ENCODE data around the gene NBPF9.
"Not testable (repeated sequence)": the region's sequence is repeated elsewhere in the genome, so short reads cannot be mapped to it uniquely, and the experiment has no call there.

The NBPF9 gene, protein sequence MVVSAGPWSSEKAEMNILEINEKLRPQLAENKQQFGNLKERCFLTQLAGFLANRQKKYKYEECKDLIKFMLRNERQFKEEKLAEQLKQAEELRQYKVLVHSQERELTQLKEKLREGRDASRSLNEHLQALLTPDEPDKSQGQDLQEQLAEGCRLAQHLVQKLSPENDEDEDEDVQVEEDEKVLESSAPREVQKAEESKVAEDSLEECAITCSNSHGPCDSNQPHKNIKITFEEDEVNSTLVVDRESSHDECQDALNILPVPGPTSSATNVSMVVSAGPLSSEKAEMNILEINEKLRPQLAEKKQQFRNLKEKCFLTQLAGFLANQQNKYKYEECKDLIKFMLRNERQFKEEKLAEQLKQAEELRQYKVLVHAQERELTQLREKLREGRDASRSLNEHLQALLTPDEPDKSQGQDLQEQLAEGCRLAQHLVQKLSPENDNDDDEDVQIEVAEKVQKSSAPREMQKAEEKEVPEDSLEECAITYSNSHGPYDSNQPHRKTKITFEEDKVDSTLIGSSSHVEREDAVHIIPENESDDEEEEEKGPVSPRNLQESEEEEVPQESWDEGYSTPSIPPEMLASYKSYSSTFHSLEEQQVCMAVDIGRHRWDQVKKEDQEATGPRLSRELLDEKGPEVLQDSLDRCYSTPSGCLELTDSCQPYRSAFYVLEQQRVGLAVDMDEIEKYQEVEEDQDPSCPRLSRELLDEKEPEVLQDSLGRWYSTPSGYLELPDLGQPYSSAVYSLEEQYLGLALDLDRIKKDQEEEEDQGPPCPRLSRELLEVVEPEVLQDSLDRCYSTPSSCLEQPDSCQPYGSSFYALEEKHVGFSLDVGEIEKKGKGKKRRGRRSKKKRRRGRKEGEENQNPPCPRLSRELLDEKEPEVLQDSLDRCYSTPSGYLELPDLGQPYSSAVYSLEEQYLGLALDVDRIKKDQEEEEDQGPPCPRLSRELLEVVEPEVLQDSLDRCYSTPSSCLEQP (N-terminal part only)

GRCh38 chr1:149103109-149104081 is at the start of gene NBPF9:
Gene NBPF9, minus strand, starts transcription at chr1:149103551. Its CDS starts 21,412 bp downstream, at chr1:149082139.
- in situ Hi-C loops (cut with MboI; ENCODE audit: low sequenced_read_pairs): not testable (repeated sequence)

GRCh38 chr1:149149909-149150308 is 46.6 kb upstream of the NBPF9 start:
- in situ Hi-C loops (cut with MboI; ENCODE audit: low sequenced_read_pairs): not testable (repeated sequence)

DNA sequence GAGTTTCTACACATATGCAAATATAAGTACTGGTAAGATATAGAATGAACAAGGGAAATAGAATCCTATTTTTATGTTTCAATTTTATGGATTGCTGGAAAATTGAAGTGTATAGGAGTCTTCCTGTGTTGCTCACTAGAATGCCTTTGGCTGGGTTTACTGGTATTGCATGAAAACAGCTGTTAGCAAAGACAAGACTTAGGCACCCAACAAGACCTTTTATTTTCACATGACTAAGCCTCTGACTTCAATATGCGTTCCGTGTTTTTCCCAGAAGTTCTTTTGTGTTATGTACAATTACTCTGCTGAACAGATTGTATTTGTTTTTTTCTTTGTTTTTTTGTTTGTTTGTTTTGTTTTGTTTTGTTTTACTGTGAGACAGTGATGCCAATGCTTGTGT is 34.2 kb upstream of the NBPF9 start:
- in situ Hi-C loops (cut with MboI; ENCODE audit: low sequenced_read_pairs): not testable (repeated sequence)

- in situ Hi-C loops (cut with MboI; ENCODE audit: low sequenced_read_pairs): not testable (repeated sequence)
These were observed 27.6 kb upstream of the NBPF9 start for GRCh38 chr1:149130938-149131337.

- in situ Hi-C loops (cut with MboI; ENCODE audit: low sequenced_read_pairs): not testable (repeated sequence)
These were observed 25.9 kb upstream of the NBPF9 start for GRCh38 chr1:149129245-149129644.

DNA sequence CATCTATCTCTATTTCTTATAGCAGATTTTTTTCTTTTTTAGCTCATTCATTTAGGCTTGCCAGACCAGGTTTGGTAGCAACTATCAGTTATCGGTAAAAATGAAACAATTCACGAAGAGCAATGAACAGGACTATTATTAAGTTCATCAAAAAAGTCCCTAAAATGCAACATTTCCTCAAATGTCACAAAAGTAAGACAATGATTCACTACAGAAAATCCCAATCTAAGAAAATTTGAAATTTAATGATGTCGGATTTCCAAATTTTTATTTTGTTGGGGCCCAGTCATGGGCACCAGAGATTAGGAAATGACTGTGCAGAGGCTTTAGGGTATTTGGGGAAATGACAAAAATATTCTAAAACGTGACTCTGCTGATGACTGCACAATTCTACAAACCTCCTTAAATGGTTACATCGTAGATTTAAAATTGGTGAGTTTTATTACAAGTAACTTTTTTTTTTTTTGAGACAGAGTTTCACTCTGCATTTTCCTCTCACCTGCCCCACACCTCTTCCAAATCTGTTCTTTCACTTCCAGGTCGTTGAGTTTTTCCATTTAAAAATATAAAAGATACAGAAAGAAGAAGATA is 23.3 kb upstream of the NBPF9 start:
- in situ Hi-C loops (cut with MboI; ENCODE audit: low sequenced_read_pairs): not testable (repeated sequence)

- in situ Hi-C loops (cut with MboI; ENCODE audit: low sequenced_read_pairs): not testable (repeated sequence)
These were observed 20.9 kb upstream of the NBPF9 start for GRCh38 chr1:149123948-149124926.

DNA sequence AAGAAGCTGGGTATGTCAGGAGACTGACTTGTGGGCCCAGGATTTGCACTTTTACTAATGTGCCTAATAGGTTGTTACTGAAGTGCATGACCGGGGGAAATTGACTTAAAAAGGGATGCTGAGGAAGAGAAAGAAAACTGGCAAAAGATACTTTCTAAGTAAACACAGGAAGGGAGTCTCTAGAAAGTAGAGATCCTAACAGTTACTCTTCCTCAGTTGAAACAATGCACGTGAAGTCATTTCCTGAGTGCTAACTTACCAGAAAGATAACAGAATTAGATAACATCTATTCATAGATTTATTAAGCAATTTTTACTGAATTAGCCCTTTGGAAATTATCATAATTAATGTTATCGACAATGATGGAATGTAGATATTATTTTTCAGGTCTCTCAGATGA is 9.5 kb upstream of the NBPF9 start:
- in situ Hi-C loops (cut with MboI; ENCODE audit: low sequenced_read_pairs): not testable (repeated sequence)

DNA sequence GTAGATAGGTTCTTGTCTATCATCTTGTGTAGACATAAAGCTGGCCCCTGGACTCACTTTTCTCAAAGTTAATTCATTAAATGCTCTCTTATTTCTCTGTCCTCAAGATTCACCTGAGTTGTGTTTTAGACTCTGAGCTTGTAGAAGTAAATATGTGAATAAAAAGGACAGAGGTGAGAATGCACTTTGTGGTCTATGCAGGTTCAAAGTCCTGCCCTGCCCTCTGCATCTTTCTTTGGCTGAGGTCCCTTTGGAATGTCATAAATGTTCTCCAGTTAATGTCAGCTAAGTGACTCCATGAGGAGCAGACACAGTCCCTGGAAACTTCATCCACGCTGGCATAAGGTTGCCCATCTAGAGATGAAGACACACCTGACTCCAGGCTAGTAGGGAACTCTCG is 7.0 kb upstream of the NBPF9 start:
- in situ Hi-C loops (cut with MboI; ENCODE audit: low sequenced_read_pairs): not testable (repeated sequence)

- in situ Hi-C loops (cut with MboI; ENCODE audit: low sequenced_read_pairs): not testable (repeated sequence)
These were observed 777 bp downstream of the NBPF9 start for GRCh38 chr1:149102574-149102973.

DNA sequence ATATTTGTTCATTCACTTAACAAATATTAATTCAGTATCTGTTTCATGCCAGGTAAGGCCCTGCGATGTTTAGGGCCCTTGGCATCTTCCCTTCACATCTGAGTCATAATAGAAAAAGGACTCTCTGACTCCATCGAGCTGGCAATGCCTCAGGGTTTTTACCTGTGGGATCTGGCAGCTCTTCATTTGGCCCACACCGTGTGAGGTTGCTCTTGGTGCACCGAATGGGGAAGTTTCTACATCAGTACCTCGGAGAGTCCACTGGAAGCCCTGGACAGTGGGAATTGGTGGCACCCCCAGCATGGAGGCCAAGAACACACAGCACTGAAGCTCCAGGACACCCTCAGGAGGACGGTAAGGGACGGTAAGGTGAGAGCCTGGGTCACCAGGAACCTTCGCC is 5.1 kb downstream of the NBPF9 start:
- in situ Hi-C loops (cut with MboI; ENCODE audit: low sequenced_read_pairs): not testable (repeated sequence)

DNA sequence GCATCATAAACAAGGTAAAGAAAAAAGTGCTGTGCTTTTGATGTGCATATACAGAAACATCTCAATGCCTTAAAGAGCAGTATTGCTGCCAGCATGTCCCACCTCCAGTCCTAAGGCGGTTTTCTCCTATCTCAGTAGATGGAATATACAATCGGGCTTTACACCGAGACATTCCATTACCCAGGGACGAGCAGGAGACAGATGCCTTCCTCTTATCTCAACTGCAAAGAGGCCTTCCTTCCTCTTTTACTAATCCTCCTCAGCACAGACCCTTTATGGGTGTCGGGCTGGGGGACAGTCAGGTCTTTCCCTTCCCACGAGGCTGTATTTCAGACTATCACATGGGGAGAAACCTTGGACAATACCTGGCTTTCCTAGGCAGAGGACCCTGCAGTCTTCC is 10.2 kb downstream of the NBPF9 start:
- in situ Hi-C loops (cut with MboI; ENCODE audit: low sequenced_read_pairs): not testable (repeated sequence)

DNA sequence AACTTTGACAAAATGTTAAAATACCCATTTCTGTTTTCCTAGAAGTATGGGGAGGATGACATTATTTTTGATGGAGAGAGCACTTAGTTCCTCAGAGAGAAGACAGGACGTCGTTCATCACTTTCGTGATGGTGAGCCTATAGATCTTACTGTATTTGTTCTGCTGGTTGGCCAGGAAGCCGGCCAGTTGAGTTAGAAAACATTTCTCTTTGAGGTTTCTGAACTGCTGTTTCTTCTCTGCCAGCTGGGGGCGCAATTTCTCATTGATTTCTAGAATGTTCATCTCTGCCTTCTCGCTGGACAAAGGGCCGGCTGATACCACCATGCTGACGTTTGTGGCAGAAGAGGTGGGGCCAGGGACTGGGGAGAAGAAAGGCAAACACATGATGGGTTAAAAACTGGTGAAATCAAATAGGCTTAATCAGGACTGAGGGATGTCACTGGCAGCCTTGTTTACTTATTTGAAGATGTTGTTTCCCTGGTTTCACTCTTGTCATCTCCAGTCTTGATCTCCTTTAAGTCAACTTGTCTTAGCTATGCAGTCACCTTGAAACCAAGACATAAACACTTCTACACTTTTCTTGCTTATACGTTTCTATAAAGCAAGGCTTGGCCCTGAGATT is 27.7 kb downstream of the NBPF9 start:
- in situ Hi-C loops (cut with MboI; ENCODE audit: low sequenced_read_pairs): not testable (repeated sequence)

DNA sequence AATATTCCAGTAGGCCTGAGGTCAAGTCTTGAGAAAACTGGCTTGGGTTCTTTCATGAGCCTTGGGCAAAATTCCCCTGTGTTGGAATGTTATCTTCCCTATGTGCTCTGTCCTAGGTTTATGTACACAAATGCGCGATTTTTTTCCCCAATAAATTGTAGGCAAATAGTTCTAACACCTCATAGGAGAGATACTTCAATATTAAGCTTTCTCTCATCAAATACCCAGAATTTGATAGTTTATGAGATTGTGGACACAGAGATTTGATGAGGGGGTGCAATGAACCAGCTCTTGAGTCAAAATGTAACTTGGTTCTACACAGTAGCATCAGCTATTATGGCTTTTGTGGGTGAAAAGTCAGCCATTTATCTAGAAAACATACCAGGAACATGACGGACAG is 38.7 kb downstream of the NBPF9 start:
- in situ Hi-C loops (cut with MboI; ENCODE audit: low sequenced_read_pairs): not testable (repeated sequence)

DNA sequence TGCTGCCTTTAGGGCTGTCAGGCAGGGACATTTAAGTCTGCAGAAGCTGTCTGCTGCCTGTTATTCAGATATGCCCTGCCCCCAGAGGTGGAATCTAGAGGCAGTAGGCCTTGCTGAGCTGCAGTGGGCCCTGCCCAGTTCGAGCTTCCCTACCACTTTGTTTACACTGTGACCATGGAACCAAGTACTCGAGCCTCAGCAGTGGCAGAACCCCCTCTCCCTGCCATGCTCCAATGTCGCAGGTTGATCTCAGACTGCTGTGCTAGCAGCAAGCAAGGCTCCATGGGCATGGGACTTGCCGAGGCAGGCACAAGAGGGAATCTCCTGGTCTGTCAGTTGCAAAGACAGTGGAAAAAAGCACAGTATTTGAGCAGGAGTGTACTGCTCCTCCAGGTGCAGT is 60.3 kb downstream of the NBPF9 start:
- in situ Hi-C loops (cut with MboI; ENCODE audit: low sequenced_read_pairs): not testable (repeated sequence)

DNA sequence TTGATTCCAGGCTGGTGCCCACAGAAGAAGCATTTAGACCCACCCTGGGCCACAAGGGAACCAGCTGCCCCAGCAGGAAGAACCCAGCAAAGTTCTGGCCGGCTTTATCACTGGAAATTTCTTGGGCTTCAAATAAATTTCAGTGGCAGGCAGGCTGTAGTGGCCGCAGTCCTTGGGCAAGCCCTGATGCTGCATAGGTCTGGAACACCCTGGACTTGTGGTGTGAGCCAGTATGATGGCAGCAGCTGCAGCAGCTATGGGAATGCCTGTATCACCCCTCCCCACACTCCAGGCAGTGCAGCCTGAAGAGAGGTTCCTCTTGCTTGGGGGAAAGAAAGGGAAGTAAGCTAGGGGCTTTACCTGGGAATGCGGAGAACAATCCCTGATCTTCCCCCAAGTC is 69.4 kb downstream of the NBPF9 start:
- in situ Hi-C loops (cut with MboI; ENCODE audit: low sequenced_read_pairs): not testable (repeated sequence)

DNA sequence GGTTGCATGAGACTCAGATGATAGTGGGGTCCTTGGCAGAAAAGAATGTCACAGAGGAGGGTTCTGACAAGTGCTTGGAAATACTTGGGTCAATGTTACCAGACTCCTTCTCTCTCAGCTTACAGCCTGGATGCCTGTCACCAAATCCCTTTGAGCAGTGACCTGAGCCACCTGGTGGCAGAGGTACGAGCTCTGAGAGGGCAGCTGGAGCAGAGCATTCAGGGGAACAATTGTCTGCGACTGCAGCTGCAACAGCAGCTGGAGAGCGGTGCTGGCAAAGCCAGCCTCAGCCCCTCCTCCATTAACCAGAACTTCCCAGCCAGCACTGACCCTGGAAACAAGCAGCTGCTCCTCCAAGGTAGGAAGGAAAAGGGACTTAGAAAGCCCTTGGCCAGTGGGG is 79.0 kb downstream of the NBPF9 start:
- in situ Hi-C loops (cut with MboI; ENCODE audit: low sequenced_read_pairs): not testable (repeated sequence)

GRCh38 chr1:149018577-149018976 is 84.8 kb downstream of the NBPF9 start:
- in situ Hi-C loops (cut with MboI; ENCODE audit: low sequenced_read_pairs): not testable (repeated sequence)

Data from HL-60/S4 treated with retinoic acid at 250 ng/mL for 4 days and 3 days (cell line).